ENCODE data around the gene MED9. TPM values are rescaled to one million over a fixed set of nuclear protein-coding genes. Genes with fewer than 3 reads are reported as not detected.
"Not testable (repeated sequence)": the region's sequence is repeated elsewhere in the genome, so short reads cannot be mapped to it uniquely, and the experiment has no call there.

The MED9 gene
- total RNA-seq, 3 donors from 2014 or later, result 17.9 to 23.1 (median 20.3) TPM

- H3K9me3 ChIP-seq, result no peaks in the 10 kb centered on the region
- DNase-seq, result no peak
- no peak overlapping the region for H3K4me3 ChIP-seq
- H3K36me3 ChIP-seq (ENCODE audit: low read depth), result no peaks in the 10 kb centered on the region
- no peak for ATAC-seq
- intact Hi-C loops (cut with DNase I, micrococcal nuclease), result no loop called here
- peaks cover 27% of the 10 kb centered on the region for H3K4me1 ChIP-seq (ENCODE audit: low read depth)
- no peak for TF ChIP-seq CTCF (IDR thresholded peaks at IDR 0.05)
These were observed 3.9 kb downstream of the MED9 start for GRCh38 chr17:17480593-17481148.

- H3K4me3 ChIP-seq, result no peak overlapping the region
- no peaks in the 10 kb centered on the region for H3K9me3 ChIP-seq
- peaks cover 27% of the 10 kb centered on the region for H3K4me1 ChIP-seq (ENCODE audit: low read depth)
- ATAC-seq (no peak), DNase-seq (no peak)
- no peaks in the 10 kb centered on the region for H3K36me3 ChIP-seq (ENCODE audit: low read depth)
- intact Hi-C loops (cut with DNase I, micrococcal nuclease), result no loop called here
- TF ChIP-seq CTCF (IDR thresholded peaks at IDR 0.05), result no peak
These were observed 5.1 kb downstream of the MED9 start for GRCh38 chr17:17481860-17482259.

- Histone ChIP-seq H3K4me1 (ENCODE audit: low read depth) (peaks cover 10% of the 10 kb centered on the region), H3K36me3 (ENCODE audit: low read depth) (no peaks in the 10 kb centered on the region), H3K4me3 (no peak overlapping the region), H3K9me3 (no peaks in the 10 kb centered on the region)
- ATAC-seq, result no peak
- TF ChIP-seq CTCF (IDR thresholded peaks at IDR 0.05), result no peak
- DNase-seq, result no peak
- intact Hi-C loops (cut with DNase I, micrococcal nuclease), result no loop called here
These were observed 7.7 kb downstream of the MED9 start for GRCh38 chr17:17484451-17484899.

GRCh38 chr17:17485420-17485819, 8.6 kb downstream of the MED9 start:
- intact Hi-C loops (cut with DNase I, micrococcal nuclease), result no loop called here

GRCh38 chr17:17486416-17486815, 9.6 kb downstream of the MED9 start:
- H3K36me3 ChIP-seq (ENCODE audit: low read depth); H3K4me1 ChIP-seq (ENCODE audit: low read depth); DNase-seq; H3K9me3 ChIP-seq; H3K4me3 ChIP-seq; intact Hi-C loops (cut with DNase I, micrococcal nuclease); ATAC-seq: not testable (repeated sequence)

More at GRCh38 chr17:17485420-17485819, 8.6 kb downstream of the MED9 start:
- no peak for TF ChIP-seq CTCF (IDR thresholded peaks at IDR 0.05)
- Histone ChIP-seq H3K9me3 (no peaks in the 10 kb centered on the region), H3K4me3 (no peak overlapping the region), H3K4me1 (ENCODE audit: low read depth) (peaks cover 10% of the 10 kb centered on the region), H3K36me3 (ENCODE audit: low read depth) (no peaks in the 10 kb centered on the region)
- ATAC-seq (no peak), DNase-seq (no peak)

GRCh38 chr17:17487998-17488397, 11.2 kb downstream of the MED9 start:
- Histone ChIP-seq H3K4me1 (ENCODE audit: low read depth) (peaks cover 1% of the 10 kb centered on the region), H3K36me3 (ENCODE audit: low read depth) (no peaks in the 10 kb centered on the region), H3K9me3 (no peaks in the 10 kb centered on the region), H3K4me3 (no peak overlapping the region)
- no peak for TF ChIP-seq CTCF (IDR thresholded peaks at IDR 0.05)
- ATAC-seq (no peak), DNase-seq (no peak)
- intact Hi-C loops (cut with DNase I, micrococcal nuclease), result no loop called here
